GM21737 (cell line): ENCODE results near the gene ADAMTSL1.

Experiments
- ATAC-seq: cut with Tn5 transposase; IDR thresholded peaks from one replicate; pipeline ENCODE4 v1.9.1; 2021; ENCODE audit warnings: mild to moderate bottlenecking, moderate library complexity; ENCODE audit not compliant: unreplicated experiment

ADAMTSL1 gene

GRCh38 chr9:18798106-18798505, 324.2 kb downstream of the ADAMTSL1 start:
- ATAC-seq: no peak

- no peak for ATAC-seq
These were observed 324.7 kb downstream of the ADAMTSL1 start for GRCh38 chr9:18798508-18799290.

- no peak for ATAC-seq
These were observed 325.5 kb downstream of the ADAMTSL1 start for GRCh38 chr9:18799428-18799827.

GRCh38 chr9:18800579-18800978, 326.6 kb downstream of the ADAMTSL1 start:
- ATAC-seq: no peak

GRCh38 chr9:18805386-18805785, 331.4 kb downstream of the ADAMTSL1 start:
- ATAC-seq: no peak

GRCh38 chr9:18806232-18807080, 332.5 kb downstream of the ADAMTSL1 start:
- no peak for ATAC-seq

GRCh38 chr9:18810581-18810980, 336.6 kb downstream of the ADAMTSL1 start:
- no peak for ATAC-seq

- ATAC-seq: no peak
These were observed 337.2 kb downstream of the ADAMTSL1 start for GRCh38 chr9:18811171-18811570.

GRCh38 chr9:18819418-18819817, 345.5 kb downstream of the ADAMTSL1 start:
- no peak for ATAC-seq

- no peak for ATAC-seq
These were observed 346.7 kb downstream of the ADAMTSL1 start for GRCh38 chr9:18820566-18821095.

GRCh38 chr9:18821788-18822187, 347.8 kb downstream of the ADAMTSL1 start:
- ATAC-seq: no peak

GRCh38 chr9:18822850-18823249, 348.9 kb downstream of the ADAMTSL1 start:
- ATAC-seq: no peak

- no peak for ATAC-seq
These were observed 350.2 kb downstream of the ADAMTSL1 start for GRCh38 chr9:18824095-18824666.

- ATAC-seq: no peak
These were observed 351.8 kb downstream of the ADAMTSL1 start for GRCh38 chr9:18825656-18826170.

GRCh38 chr9:18826248-18826647, 352.3 kb downstream of the ADAMTSL1 start:
- no peak for ATAC-seq

- no peak for ATAC-seq
These were observed 355.1 kb downstream of the ADAMTSL1 start for GRCh38 chr9:18829066-18829465.

GRCh38 chr9:18829873-18830272, 355.9 kb downstream of the ADAMTSL1 start:
- ATAC-seq: no peak

- ATAC-seq: peak; percentile 60
These were observed 360.9 kb downstream of the ADAMTSL1 start for GRCh38 chr9:18834740-18835361.

GRCh38 chr9:18837402-18837801, 363.4 kb downstream of the ADAMTSL1 start:
- no peak for ATAC-seq

- no peak for ATAC-seq
These were observed 373.8 kb downstream of the ADAMTSL1 start for GRCh38 chr9:18847576-18848275.
